ENCODE measurements around the gene LTBP1. TPM values are rescaled to one million over a fixed set of nuclear protein-coding genes. Genes with fewer than 3 reads are reported as not detected.

LTBP1 gene
- total and polyA plus RNA-seq, 2 experiments from 2014 or later = 35.6 to 68.9 TPM

DNA sequence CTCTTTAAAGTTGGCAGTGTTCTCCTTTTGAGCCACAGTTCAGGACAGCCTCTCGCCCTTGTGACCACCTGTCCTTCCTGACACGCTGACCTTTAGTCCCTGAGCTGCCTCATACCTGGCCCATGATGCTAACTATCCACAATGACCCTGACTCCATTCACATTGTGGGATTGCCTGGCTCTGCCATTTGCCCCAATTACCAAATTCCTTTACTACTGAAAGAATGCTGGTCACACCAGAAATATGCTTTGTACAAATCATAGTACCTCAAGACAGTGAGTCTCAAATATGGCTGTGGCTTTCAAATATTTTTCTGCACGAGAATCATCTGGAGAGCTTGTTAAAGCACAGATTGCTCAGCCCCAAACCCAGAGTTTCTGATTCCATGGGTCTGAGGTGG is 54.2 kb downstream of the LTBP1 start:
- H2AFZ ChIP-seq = no peak overlapping the region
- H3K4me1 ChIP-seq (ENCODE audit: insufficient read depth) = no peaks in the 10 kb centered on the region
- no peak overlapping the region for H3K27ac ChIP-seq
- H3K9me3 ChIP-seq (ENCODE audit: low read depth) = no peaks in the 10 kb centered on the region
- WGBS (ENCODE audit: low lambda C conversion rate, missing lambda C conversion rate) = 67% methylated on average over 3 of the region's 3 CpGs
- no peak overlapping the region for H3K4me2 ChIP-seq
- no peak for DNase-seq (ENCODE audit: low spot score)
- H3K79me2 ChIP-seq = peaks cover 9% of the 10 kb centered on the region
- H3K27me3 ChIP-seq = no peaks in the 10 kb centered on the region
- TF ChIP-seq, protein P1, sequence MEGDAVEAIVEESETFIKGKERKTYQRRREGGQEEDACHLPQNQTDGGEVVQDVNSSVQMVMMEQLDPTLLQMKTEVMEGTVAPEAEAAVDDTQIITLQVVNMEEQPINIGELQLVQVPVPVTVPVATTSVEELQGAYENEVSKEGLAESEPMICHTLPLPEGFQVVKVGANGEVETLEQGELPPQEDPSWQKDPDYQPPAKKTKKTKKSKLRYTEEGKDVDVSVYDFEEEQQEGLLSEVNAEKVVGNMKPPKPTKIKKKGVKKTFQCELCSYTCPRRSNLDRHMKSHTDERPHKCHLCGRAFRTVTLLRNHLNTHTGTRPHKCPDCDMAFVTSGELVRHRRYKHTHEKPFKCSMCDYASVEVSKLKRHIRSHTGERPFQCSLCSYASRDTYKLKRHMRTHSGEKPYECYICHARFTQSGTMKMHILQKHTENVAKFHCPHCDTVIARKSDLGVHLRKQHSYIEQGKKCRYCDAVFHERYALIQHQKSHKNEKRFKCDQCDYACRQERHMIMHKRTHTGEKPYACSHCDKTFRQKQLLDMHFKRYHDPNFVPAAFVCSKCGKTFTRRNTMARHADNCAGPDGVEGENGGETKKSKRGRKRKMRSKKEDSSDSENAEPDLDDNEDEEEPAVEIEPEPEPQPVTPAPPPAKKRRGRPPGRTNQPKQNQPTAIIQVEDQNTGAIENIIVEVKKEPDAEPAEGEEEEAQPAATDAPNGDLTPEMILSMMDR (IDR thresholded peaks at IDR 0.05; ENCODE audit: poor library complexity) = no peak
- TF ChIP-seq EZH2phosphoT487 (IDR thresholded peaks at IDR 0.05; ENCODE audit: low read depth, severe bottlenecking, unreplicated experiment) = no peak
- no peak for TF ChIP-seq EZH2 (IDR thresholded peaks at IDR 0.05; ENCODE audit: borderline replicate concordance)
- H3K9me2 ChIP-seq (replicated peaks; ENCODE audit: insufficient read depth) = no peaks in the 10 kb centered on the region
- no peaks in the 10 kb centered on the region for H3K36me3 ChIP-seq (replicated peaks; ENCODE audit: insufficient read depth, low read depth)
- H4K20me1 ChIP-seq (ENCODE audit: insufficient read depth, poor library complexity, severe bottlenecking) = no peaks in the 10 kb centered on the region
- no peak overlapping the region for H3K4me3 ChIP-seq

DNA sequence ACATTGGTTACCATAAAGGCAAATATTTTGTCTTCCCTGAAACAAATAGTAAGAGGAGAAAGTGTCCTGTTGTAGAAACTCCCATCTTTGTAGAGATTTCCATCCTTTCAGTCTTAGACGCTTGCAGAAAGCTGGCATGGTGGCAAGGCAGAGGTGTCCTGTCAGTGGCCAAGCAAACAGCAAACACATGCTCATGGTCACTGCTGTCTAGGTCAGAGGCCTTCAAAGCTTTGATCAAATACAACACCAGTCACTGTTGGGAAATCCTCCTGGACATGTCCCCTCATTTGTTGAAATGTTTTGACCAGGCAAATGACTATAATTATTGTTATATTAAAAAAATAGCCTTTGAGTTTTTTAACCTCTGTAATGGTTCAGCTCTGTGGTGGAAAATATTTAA is 55.1 kb downstream of the LTBP1 start:
- no peak overlapping the region for H2AFZ ChIP-seq
- no peaks in the 10 kb centered on the region for H3K4me1 ChIP-seq (ENCODE audit: insufficient read depth)
- no peak for TF ChIP-seq EZH2phosphoT487 (IDR thresholded peaks at IDR 0.05; ENCODE audit: low read depth, severe bottlenecking, unreplicated experiment)
- no peak for TF ChIP-seq EZH2 (IDR thresholded peaks at IDR 0.05; ENCODE audit: borderline replicate concordance)
- TF ChIP-seq, protein P1 (IDR thresholded peaks at IDR 0.05; ENCODE audit: poor library complexity) = no peak
- 89% methylated on average over 1 of the region's 1 CpG for WGBS (ENCODE audit: low lambda C conversion rate, missing lambda C conversion rate)
- DNase-seq (ENCODE audit: low spot score) = no peak
- H3K27ac ChIP-seq = no peak overlapping the region
- no peaks in the 10 kb centered on the region for H4K20me1 ChIP-seq (ENCODE audit: insufficient read depth, poor library complexity, severe bottlenecking)
- H3K36me3 ChIP-seq (replicated peaks; ENCODE audit: insufficient read depth, low read depth) = no peaks in the 10 kb centered on the region
- peaks cover 9% of the 10 kb centered on the region for H3K79me2 ChIP-seq
- H3K4me2 ChIP-seq = no peak overlapping the region
- no peaks in the 10 kb centered on the region for H3K9me2 ChIP-seq (replicated peaks; ENCODE audit: insufficient read depth)
- H3K9me3 ChIP-seq (ENCODE audit: low read depth) = no peaks in the 10 kb centered on the region
- no peak overlapping the region for H3K4me3 ChIP-seq
- H3K27me3 ChIP-seq = no peaks in the 10 kb centered on the region

DNA sequence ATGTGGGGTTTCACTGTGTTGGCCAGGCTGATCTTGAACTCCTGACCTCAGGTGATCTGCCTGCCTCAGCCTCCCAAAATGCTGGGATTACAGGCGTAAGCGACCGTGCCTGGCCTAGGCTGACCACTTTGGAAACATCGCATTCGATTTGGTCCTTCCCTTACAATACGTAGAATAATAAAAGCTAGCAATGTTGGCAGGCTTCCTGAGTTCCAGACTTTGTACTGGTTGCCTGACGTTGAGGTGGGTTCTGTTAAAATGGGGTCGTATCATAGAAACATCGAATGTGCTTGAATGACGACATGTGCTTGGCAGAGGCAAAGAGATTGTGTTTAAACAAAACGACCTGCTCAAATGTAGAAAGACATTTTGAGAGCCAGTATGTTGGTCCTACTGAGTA is 56.1 kb downstream of the LTBP1 start:
- WGBS (ENCODE audit: low lambda C conversion rate, missing lambda C conversion rate) = 91% methylated on average over 11 of the region's 11 CpGs
- no peaks in the 10 kb centered on the region for H3K9me3 ChIP-seq (ENCODE audit: low read depth)
- H3K4me2 ChIP-seq = no peak overlapping the region
- H3K79me2 ChIP-seq = peaks cover 9% of the 10 kb centered on the region
- H3K4me3 ChIP-seq = no peak overlapping the region
- no peaks in the 10 kb centered on the region for H3K36me3 ChIP-seq (replicated peaks; ENCODE audit: insufficient read depth, low read depth)
- no peaks in the 10 kb centered on the region for H3K9me2 ChIP-seq (replicated peaks; ENCODE audit: insufficient read depth)
- no peak for DNase-seq (ENCODE audit: low spot score)
- no peaks in the 10 kb centered on the region for H3K27me3 ChIP-seq
- H4K20me1 ChIP-seq (ENCODE audit: insufficient read depth, poor library complexity, severe bottlenecking) = no peaks in the 10 kb centered on the region
- TF ChIP-seq EZH2 (IDR thresholded peaks at IDR 0.05; ENCODE audit: borderline replicate concordance) (no peak), EZH2phosphoT487 (IDR thresholded peaks at IDR 0.05; ENCODE audit: low read depth, severe bottlenecking, unreplicated experiment) (no peak)
- TF ChIP-seq, protein P1 (IDR thresholded peaks at IDR 0.05; ENCODE audit: poor library complexity) = no peak
- no peak overlapping the region for H2AFZ ChIP-seq
- no peak overlapping the region for H3K27ac ChIP-seq
- no peaks in the 10 kb centered on the region for H3K4me1 ChIP-seq (ENCODE audit: insufficient read depth)

DNA sequence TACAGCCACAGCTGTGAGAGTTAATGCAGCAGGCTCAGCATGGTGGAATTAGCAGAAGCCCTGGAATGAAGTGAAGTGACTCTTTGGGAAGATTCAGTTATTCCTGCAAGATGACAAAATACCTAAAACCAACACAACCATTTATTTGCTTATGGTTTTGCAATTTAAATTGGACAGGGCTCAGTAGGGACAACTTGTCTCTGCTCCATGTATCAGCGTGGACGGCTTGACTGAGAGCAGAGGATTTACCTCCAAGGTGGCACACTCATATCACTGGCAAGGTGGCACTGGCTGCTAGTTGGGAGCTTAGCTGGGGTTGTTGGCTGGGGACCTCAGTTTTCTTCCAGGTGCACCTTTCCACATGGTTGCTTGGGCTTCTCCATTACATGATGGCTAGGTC is 58.3 kb downstream of the LTBP1 start:
- no peak for TF ChIP-seq EZH2 (IDR thresholded peaks at IDR 0.05; ENCODE audit: borderline replicate concordance)
- TF ChIP-seq EZH2phosphoT487 (IDR thresholded peaks at IDR 0.05; ENCODE audit: low read depth, severe bottlenecking, unreplicated experiment) = no peak
- TF ChIP-seq, protein P1 (IDR thresholded peaks at IDR 0.05; ENCODE audit: poor library complexity) = no peak

More for the DNA sequence above, 58.3 kb downstream of the LTBP1 start:
- Histone ChIP-seq H3K27ac (no peak overlapping the region), H3K9me2 (replicated peaks; ENCODE audit: insufficient read depth) (no peaks in the 10 kb centered on the region), H3K4me1 (ENCODE audit: insufficient read depth) (no peaks in the 10 kb centered on the region), H3K4me3 (no peak overlapping the region), H3K79me2 (peaks cover 9% of the 10 kb centered on the region), H4K20me1 (ENCODE audit: insufficient read depth, poor library complexity, severe bottlenecking) (no peaks in the 10 kb centered on the region), H2AFZ (no peak overlapping the region), H3K4me2 (no peak overlapping the region), H3K36me3 (replicated peaks; ENCODE audit: insufficient read depth, low read depth) (no peaks in the 10 kb centered on the region), H3K9me3 (ENCODE audit: low read depth) (no peaks in the 10 kb centered on the region), H3K27me3 (no peaks in the 10 kb centered on the region)
- WGBS (ENCODE audit: low lambda C conversion rate, missing lambda C conversion rate) = 92% methylated on average over 2 of the region's 2 CpGs
- no peak for DNase-seq (ENCODE audit: low spot score)

Measured in hepatocyte (in vitro differentiated cells).